ENCODE measurements around the gene GPR83.

DNA sequence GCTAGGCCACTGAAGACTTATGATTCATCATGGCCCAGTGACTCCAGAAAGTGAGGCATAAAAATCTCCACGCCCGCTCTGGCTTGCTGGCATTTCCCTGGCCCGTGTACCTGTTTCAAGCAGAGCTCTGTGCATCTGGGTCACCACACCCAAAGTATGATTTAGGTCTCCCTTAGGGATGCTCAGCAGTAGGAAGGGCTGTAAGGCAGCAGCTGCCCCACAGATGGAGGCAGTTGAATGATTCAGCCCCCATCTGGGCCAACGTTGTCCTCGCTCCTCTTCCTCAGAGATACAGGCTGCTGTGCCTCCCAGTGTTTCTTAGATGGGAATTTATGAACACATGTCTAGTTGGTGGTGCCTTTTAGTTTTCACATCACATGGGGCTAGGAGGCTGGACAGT is 21.6 kb downstream of the GPR83 start:
- TF ChIP-seq CTCF (IDR thresholded peaks at IDR 0.05), result no peak
- no peak for TF ChIP-seq POLR2A (IDR thresholded peaks at IDR 0.05)

Measured in sigmoid colon (tissue), 3 donors.